Ishikawa (cell line): ENCODE results near the gene ZNF778.

Experiments
- NFIC ChIP-seq: IDR thresholded peaks from 2 replicates; pipeline ENCODE4 v1.6.1; 2012
- REST ChIP-seq: IDR thresholded peaks from 2 replicates; pipeline ENCODE4 v1.6.1; 2012; ENCODE audit warnings: low read depth, mild to moderate bottlenecking
- TAF1 ChIP-seq: IDR thresholded peaks from 2 replicates; pipeline ENCODE4 v1.6.1; 2012; ENCODE audit warnings: low read depth, mild to moderate bottlenecking
- TEAD4 ChIP-seq: IDR thresholded peaks from 2 replicates; pipeline ENCODE4 v1.6.1; 2012
- YY1 ChIP-seq: IDR thresholded peaks from 2 replicates; pipeline ENCODE4 v1.6.1; 2012; ENCODE audit warnings: low read depth

GRCh38 chr16:89261691-89262563 is 44.4 kb downstream of the ZNF778 start:
- TF ChIP-seq TEAD4 = no peak
- no peak for TF ChIP-seq REST
- no peak for TF ChIP-seq NFIC
- no peak for TF ChIP-seq YY1
- TF ChIP-seq TAF1 = no peak
